Suppressor macrophage (primary cell): Measurements from ENCODE around the gene LRRC1.
"Not testable (repeated sequence)": the region's sequence is repeated elsewhere in the genome, so short reads cannot be mapped to it uniquely, and the experiment has no call there.

Experiments used
- DNase-seq, 4 experiments: peaks; one replicate each; pipeline ENCODE4 v3.0.0-alpha.2; 2020 to 2022
- total RNA-seq, 17 experiments: gene quantifications; one replicate each; lab custom pipeline; 2026; ENCODE audit warnings: mixed read lengths in 6 of 17, inconsistent platforms in 3 of 17; lab: John Stamatoyannopoulos, UW

LRRC1 gene
- total RNA-seq = 0.46 to 2.8 (median 1.3) reads per million in 17 experiments

DNA sequence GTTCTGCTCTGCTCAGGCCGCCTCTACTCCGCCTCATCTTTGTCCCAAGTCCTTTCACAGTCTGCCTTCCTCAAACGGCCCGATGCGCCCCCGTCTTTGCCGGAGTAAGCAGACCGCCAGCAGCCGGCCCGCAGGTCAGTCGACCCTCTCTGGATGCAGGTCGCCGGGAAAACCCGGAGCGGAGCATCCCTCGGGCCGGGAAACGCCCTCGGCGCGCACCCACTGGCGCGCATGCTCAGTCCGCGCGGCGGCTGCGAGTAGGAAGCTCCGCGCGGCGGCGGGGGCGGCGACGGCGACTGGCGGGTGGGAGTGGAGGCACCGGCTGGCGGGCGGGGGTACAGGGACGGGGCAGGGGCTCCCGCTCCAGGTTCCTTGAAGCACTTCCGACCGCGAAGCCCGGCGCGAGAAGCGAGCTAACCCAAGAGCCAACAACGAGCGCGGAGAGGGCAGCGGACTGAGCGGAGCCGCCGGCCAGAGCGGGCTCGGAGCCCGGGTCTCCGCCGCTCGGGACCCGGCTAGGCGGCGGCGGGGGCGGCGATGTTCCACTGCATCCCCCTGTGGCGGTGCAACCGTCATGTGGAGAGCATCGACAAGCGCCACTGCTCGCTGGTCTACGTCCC lies at the start of gene LRRC1:
TSS of gene LRRC1 (plus strand) at position 286 of the 620 bp plus-strand sequence. CDS start at position 538, 252 bp downstream.
- DNase-seq = peak; percentile 84 to 94 (median 90)

DNA sequence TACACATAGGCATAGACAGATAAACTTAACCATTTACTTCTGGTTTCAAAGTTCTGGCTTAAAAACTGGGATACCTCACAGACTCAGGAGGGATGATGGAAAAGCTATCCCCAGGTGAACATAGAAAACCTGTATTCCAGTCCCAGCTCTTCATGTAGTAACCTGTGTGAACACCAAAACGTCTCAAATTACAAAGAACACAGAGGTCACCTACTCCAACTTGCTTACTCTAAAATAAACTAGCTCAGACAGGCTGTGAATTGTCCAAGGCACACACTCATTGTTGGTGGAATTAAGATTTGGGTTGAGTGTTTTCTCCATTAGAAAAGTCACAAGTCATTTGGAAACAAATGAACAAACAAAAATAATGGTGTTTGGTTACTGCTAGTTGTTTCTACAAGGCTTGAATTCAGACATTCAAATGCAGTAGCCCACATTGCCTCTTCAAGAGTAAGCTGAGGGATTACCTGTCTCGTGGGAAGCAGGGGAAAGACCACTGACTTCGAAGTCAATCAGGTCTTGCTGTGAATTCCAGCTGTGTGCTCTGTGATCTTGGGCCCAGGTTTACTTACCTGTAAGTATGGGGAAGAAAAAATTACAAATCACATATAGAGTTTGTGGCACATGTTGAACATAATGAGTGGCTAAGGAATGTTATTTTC lies 48.2 kb upstream of the LRRC1 start:
- DNase-seq = no peak

DNA sequence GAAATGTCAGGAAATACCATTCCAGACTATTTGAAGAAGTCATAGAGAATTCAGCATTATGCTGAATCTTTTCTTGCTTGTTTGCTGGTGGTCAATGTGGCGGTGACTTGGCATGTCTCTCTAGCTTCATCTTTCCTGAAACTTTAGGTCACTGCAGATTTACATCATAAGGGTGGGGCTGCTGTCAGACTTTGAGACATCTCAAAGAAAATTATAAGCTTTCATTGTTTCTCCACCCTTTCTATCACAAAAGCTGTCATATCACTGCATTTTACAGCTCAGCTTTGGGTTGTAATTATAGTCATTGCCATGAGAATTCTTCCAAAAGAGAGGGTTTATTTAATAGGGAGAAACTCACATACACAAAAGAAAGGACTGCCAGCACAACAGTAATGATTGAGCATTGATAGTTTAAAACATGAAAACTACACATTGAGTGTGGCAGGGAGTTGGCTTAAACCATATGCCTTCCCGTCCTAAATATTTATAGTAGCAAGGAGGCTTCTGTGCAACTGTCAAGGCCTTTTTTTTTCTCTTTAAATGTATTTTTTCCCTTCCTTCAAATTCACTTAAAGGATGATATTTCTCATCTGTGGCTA lies 44.7 kb upstream of the LRRC1 start:
- no peak for DNase-seq

DNA sequence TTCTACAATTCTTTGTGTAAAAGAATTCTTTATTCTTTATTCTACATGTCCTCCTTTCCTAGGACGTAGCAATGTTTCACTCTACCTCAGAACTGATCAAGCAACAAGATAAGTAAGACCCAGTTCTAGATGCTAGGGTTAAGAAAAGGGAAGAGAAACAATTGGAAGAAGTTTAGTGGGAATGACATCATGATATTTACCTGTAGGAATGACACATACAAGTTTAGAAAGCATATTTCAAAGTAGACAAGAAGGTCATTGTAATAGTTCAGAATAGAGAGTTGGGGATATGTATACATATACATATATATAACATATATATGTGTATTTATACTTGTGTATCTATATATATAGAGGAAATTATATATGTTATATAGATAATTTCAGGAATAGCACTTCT lies 43.4 kb upstream of the LRRC1 start:
- DNase-seq = no peak

DNA sequence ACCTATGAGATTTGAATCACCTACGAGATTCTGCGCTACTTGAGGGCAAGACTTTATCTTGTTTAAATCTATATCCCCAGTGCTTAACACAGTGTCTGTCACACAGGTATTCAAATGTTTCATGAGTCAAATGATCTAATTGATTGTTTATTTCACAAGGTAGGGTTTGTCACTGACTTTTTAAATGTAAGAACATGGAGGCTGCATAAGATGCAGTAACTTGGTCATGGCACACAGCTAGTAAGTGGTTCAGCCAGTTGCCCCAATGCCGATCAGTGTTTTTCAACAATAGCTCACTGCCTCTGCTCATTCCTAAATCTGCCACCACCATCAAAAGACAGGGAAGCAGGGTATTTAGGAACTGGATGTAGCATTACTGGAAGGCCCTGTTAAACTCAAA lies 42.4 kb upstream of the LRRC1 start:
- DNase-seq = no peak

DNA sequence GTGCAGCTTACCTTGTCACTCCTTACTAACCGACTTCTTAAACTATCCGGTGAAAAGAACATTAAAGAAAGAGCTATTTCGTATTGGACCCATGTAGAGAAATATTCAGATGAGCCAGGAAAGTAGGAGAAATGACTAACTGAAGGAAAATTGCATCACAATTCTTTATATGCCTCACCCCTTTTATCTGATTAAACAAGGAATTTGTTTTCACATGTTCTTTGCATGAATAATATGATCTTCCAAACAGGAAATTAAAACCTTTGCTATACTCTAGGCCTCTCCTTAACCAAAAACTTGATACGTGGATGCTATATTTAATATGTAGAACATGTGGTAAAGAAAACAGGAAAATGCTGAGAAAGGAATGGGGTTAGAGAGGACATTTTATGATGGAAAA lies 41.9 kb upstream of the LRRC1 start:
- DNase-seq = no peak

DNA sequence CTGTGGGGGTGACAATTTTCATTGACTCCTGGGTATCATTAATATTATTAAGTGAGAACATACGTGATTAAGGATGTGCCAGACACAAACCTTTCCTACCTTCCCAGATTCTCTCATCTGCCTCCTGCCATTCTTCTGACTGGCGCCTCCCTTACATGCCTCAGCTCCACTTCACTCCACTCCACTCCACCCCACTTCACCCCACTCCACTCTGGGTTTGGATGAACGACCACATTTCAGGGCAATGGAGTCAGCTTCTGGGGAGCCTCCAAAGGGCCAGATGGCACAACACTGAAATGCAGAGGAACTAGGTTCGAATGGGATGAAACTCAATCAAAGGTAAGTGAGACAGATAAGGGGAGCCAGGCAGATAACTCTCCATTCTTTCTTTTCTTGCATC lies 40.5 kb upstream of the LRRC1 start:
- DNase-seq = no peak

DNA sequence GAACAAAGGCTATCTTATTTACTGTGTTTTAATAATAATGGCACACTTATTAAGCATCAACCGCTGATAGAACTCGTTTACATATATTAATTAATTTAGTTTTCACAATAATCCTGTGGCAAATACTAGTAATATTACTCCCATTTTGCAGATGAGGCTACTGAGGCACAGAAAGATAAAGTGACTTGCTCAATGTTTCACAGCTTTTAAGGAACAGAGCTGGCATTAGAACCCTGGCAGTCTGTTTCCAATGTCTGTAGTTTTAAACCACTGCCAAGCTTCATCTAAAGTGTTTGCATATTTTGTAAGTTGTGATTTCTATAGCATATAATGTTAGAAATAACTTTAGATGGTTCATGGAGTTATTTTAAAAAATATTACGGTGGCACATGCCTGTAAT lies 38.4 kb upstream of the LRRC1 start:
- DNase-seq = no peak

DNA sequence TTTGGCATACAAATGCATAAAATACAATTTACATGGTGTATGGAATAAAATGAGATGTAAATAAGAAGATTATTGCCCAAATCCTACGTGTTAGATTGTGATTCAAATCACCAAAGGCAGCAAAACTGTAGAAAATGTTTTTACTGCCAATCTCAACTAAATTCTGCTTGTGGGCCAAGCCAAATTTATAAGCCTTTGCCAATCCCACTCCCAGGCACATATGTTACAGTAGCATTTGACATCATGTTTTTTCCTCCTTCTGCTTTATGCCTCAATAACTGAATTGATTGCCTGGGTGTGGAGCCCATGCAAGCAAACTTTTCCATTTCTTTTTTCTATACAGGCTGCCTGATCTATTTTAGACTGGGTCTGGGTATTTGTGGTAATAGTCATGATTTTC lies 36.3 kb upstream of the LRRC1 start:
- no peak for DNase-seq

DNA sequence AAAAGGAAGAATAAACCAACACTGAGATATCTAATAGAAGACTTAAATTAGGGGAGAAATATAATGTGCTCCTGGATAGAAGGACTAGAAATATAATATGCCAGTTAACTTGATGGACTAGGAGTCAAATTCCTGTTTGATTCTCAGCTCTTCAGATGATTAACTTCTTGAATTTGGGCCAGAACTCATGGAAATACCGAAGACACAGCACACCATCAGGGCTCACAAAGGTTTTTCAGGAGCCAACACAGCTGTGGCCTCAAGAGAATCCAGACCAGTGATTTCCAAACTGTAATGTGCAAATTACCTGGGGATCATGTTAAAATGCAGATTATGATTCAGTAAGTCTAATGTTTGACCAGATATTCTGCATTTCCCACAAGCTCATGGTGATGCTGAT lies 33.8 kb upstream of the LRRC1 start:
- no peak for DNase-seq

DNA sequence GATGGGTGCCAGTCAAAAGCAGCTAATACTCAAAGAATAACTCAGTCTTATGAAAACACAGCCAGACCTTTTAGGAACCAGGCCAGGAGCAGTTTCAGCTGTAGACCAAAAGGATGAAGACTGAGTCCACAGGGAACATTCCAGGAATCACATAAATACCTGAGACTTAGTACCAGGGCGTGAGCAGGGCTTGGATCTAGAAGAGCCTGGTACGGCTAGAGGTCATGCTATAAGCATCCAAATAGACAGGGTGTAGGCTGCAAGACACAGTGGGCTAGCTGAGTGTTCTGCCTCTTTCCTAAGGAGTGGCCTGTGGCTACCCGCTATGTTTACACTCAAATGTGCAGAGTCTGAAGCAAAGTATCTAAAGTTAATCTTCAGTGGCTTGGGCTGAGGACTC lies 29.5 kb upstream of the LRRC1 start:
- no peak for DNase-seq

DNA sequence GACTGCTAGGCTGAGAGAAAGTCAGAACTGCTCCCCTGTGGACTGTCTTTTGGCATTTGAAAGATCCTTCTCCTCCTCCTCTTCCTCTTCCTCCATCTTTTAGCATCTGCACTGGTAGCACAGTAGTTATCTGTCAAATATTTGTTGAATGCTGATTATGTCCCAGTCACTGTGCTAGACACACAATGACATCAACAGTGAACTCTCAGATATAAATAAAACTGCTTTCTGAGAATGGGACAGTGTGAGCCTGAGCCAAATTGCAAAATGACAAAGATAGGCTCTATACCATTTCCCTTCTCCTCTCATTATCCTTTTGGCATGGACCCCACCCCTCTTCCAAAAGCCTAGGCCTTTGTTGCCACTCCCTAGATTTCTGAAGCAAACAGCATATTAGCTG lies 27.9 kb upstream of the LRRC1 start:
- no peak for DNase-seq

DNA sequence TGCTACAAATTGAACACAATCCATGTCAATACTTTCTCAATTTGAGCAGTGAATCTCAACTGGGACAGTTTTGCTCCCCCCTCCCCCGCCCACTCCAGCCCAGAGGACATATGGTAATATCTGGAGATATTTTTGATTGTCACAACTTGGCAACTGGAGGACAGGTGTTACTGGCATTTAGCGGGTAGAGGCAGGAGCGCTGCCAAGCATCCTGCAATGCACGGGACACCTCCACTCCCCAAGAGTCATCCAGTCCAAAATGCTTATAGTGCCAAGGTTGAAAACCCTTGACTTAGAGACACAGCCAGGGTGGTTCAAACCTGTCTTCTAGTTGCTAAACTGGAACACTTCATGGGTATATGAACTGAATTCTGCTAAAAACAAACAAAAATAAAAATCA lies 26.9 kb upstream of the LRRC1 start:
- no peak for DNase-seq

DNA sequence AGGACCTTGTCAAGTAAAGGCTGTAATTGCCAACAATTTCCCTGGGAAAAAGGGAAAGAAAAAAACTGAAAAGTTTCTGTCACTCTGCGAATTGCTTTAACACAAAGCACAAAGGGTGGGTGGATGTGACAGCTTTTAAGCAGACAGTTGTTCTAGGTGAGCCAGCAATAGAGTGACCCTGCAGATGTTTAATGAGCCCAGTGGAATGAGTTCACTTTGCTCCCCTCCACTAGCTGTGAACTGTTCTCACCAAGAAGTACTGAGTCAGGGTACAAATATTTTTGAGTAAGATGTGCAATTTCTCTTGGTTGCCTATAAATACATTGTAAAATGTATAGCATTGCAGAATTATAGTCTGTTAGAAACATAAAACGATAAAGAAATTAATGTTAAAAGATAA lies 26.2 kb upstream of the LRRC1 start:
- no peak for DNase-seq

DNA sequence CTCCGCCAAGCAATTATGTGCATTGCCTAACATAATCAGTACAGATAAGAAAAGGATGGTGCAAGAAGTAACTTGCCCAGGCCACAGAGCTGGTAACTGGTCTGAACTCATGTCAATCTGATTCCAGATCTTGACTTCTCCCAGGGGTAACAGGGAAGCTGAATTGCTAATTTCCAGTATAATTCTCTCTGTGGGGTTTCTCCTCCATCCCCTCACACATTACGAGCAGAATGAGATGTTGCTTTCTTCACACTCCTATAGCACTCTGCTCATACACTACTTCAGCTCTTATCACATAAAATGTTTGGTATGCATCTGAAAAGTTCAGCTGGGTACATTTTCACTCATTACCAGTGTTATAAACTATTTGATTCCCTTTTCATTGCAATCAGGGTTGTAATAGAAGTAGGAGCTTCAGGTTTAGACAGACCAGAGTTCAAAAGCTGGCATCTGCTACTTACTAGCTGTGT lies 24.0 kb upstream of the LRRC1 start:
- DNase-seq = no peak

DNA sequence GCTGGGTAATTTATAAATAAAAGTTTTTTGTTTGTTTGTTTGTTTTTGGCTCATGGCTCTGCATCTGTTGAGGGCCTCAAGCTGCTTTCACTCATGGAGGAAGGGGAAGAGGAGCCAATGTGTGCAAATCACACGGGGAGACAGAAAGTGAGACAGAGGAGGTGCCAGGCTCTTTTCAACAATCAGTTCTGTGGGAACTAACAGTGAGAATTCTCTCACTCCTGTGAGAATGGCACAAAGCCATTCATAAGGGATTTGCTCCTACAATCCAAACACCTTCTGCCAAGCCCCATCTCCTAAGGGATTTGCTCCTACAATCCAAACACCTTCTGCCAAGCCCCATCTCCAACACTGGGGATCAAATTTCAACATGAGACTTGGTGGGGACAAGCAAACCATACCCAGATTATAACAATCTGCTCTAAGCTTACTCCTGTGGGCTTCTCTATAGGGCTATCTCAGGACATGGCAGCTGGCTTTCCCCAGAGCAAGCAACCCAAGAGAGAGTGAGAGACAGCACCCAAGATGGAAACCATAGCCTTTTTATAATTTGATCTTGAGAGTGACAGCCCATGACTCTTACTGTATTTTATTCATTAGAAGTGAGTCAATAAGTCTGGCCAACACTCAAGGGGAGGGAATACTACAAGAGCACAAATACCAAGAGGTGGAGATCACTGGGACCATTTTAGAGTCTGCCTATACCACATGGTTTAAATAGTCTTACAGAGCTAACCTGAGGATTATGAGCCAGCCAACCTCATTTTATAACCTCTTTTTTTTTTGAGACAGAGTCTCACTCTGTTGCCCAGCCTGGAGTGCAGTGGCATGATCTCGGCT lies 22.8 kb upstream of the LRRC1 start:
- DNase-seq = no peak

DNA sequence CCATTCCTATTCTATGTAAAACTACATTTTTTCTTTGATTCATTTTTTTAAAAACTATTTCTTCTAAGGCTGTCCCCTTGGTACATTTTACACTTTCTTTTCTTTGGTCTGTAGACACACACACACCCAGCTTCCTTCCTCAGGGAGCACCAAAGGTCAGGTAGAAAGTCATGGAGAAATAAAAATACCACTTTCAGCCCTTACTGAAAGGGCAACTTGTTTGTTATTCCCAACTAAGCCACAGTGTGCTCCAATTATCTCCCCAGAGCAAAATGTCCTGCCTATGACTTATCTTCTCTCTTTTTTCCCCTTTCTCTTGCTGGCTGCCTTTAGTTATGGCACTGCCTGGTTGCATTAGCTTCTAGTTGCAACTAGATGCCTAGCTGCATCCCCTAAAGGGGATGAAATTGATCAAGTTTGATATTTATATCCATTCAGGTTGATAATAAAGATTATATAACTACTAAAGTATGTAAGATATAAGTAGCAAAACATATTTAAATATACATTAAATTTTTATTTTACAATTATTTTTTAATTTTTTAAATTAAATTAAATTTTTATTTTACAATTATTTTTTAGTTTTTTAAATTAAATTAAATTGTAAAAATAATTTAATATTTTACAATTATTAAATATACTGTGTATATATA lies 21.6 kb upstream of the LRRC1 start:
- DNase-seq = no peak

DNA sequence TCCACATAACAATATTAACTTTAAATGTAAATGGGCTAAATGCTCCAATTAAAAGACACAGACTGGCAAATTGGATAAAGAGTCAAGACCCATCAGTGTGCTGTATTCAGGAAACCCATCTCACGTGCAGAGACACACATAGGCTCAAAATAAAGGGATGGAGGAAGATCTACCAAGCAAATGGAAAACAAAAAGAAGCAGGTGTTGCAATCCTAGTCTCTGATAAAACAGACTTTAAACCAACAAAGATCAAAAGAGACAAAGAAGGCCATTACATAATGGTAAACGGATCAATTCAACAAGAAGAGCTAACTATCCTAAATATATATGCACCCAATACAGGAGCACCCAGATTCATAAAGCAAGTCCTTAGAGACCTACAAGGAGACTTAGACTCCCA lies 18.7 kb upstream of the LRRC1 start:
- not testable (repeated sequence) for DNase-seq

DNA sequence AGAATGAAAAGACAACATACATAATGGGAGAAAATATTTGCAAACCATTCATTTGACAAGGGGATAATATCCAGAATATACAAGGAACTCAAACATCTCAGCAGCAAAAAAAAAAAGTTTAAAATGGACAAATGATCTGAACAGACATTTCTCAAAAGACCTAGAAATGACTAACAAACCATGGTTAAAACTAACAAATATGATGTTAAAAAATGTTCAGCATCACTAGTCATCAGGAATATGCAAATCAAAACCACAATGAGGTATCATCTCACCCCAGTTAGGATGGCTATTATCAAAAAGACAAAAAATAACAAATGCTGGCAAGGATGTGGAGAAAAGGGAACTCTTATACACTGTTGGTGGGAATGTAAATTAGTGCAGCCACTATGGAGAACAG lies 9.8 kb upstream of the LRRC1 start:
- not testable (repeated sequence) for DNase-seq

DNA sequence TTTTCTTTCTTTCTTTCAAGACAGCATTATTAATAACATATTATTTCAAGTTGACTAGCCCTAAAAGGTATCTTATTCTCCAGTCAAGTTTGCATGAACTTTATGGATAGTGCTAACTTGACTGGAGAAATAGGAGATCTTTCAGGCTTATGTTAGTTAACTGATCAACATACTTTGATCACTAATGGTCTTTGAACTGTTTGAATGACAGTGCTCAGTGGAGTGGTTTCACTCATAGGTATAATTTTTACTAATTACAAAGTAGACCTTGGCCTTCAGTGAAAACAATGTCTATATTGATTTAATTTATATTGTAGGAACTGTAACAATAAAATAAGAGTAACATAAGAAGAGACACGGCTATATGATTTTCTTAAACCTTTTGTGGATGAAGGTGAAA lies 8.0 kb upstream of the LRRC1 start:
- no peak for DNase-seq

DNA sequence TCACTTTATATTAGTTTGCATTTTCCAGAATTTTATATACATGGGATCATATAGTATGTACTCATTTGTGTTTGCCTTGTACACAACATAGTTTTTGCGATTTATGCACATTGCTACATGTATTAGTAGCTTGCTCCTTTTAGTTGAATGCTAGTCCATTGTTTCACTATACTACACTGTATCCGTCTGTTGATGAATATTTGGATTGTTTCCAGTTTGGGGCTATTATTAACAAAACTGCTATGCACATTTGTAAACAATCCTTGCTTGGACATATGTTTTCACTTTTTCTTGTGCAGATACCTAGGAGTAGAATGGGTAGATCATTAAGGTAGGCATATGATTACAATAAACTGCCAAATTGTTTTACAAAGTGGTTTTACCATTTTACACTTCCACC lies 3.9 kb upstream of the LRRC1 start:
- DNase-seq = no peak

DNA sequence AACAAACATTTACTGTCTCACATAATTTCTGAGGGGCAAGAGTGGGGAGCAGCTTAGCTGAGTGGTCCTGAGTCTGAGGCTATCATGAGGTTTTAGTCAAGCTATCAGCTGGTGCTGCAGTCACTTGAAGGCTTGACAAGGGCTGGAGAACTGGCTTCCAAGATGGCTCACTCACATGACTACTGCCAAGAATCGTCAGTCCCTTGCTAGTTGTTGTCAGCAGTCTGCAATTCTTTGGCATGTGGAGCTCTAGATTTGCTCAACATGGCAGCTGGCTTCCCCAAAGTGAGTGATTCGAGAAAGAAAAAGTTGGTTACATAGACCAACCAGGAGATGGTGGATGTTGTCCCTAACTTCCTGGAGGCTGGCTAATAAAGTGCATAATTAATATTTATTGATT lies 2.8 kb upstream of the LRRC1 start:
- DNase-seq = no peak

DNA sequence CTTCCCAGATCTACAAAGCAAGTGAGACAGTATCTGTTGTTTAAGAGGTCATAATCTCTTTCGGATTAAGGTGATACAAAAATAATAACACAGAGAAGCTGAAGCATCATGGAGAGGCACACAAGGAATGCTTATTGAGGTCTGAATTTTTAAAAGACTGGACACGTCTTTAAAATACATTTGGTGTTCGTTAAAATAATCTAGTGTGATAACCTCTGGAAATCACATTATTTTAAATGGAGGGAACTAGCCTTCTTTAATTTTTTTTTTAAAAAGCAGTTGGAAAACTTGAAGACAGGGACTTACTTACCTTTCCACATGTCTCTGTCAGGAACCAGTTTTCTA lies 1.9 kb upstream of the LRRC1 start:
- no peak for DNase-seq
